ENCODE data around the gene FTMT.

DNA sequence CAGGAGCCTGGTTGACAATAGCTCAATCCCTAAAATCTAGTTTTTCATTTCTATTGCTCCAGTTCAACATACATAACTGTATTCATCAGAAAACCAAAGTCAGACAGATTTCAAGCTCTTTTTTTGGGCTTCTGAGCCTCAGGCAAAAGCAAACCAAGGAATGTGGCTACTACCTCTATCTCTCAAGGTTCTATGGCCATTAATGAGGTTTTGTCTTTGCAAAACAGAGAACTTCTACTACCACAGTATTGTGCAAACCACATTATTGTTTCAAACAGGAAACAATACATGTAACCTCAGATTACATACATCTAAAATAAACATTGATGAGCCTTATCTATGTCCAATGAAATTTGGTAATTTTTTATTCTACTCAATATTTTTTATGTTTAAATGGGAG, 35.5 kb upstream of the FTMT start:
- TF ChIP-seq CTCF (IDR thresholded peaks at IDR 0.05): no peak
- TF ChIP-seq EZH2phosphoT487 (IDR thresholded peaks at IDR 0.05): no peak

Data from neural progenitor cell (in vitro differentiated cells).